Activated CD4-positive, CD25-positive, alpha-beta regulatory T cell (primary cell): ENCODE measurements around the gene PAX8.
"Not testable (repeated sequence)": the region's sequence is repeated elsewhere in the genome, so short reads cannot be mapped to it uniquely, and the experiment has no call there.

Experiments
- DNase-seq, 4 experiments: peaks; one replicate each; lab custom pipeline; 2025; lab: John Stamatoyannopoulos, UW

PAX8 gene

DNA sequence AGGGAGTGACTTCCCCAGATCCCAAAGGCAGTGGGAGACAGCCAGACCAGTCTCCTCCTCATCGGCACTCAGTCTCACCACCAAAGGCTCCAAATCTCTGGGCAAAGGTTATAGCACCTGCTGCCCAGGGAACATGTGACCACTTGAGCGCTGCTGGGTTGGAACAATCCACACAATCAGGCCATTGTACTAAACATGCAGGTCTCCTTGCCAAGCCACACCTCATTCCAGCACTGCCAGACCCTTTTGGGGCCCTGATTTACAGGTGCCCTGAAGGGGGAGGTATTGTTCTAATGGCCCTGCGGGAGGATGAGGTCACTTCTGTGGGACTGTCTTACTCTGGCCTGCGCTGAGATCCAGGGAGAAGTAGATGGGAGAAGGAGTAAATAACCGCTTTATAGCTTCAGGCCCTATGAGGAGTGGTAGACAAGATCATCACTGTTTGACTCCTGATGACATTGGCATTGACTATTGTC lies 10.0 kb upstream of the PAX8 start:
- DNase-seq = not testable (repeated sequence)

DNA sequence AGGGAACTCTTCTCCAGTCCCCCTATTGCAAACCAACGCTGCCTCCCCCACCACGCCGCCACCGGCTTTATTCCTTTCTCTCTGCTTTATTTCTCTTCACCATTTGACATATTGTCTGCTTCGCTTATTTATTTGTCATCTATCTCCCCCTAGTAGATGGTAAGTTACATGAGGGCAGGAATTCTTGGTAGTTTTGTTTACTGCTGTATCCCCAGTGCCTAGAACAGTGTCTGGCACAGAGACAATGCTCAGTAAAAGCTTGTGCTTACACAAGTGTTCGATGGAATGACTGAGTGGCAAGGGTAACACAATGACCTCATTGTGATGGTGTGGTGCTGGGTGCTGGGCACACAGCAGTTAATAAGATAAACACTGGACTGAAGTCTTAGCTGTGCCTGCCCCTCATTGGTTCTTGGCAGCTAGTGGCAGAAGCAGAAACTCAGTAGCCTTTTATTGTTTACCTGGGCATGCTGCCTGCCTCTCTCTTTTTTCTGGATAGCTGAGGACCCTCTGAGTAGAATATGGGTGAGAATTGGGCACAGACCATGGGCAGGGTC lies 9.5 kb upstream of the PAX8 start:
- not testable (repeated sequence) for DNase-seq

DNA sequence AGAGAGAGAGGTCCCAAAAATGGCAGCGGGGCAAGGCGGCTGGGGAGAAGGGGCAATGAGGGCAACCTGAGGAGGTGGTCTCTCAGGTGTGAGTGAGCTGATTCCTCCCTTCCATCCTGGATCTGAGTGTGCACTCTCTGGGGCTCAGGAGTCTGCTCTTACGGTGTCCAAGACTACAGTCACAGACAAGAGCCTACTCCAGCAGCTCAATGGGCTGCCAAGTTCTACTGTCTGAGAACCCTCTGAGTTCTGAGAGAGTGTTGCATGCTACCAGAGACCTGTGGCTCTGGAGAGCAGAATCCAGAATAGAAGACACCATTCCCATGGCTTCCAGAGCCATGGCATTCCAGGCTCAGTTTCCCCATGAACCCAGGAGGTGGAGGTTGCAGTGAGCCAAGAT lies 7.1 kb upstream of the PAX8 start:
- DNase-seq = no peak

DNA sequence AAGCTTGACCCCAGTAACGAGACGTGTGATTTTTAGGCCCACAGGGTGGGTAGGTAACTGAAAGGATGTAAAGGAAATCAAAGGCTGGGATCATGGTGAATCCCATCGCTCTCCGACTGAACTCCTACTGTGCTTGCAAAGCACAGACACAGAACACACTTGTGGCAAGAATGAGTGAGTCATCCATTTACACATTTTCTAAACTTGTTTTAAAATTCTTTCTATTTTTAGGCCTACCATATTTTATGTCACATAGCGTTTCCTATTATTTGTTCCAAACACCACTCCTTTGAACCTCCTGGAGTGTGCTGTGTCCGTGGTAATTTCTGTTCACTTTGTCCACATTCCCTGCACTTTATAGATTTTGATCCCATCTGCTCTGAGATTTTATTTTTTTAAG lies 6.3 kb upstream of the PAX8 start:
- not testable (repeated sequence) for DNase-seq

DNA sequence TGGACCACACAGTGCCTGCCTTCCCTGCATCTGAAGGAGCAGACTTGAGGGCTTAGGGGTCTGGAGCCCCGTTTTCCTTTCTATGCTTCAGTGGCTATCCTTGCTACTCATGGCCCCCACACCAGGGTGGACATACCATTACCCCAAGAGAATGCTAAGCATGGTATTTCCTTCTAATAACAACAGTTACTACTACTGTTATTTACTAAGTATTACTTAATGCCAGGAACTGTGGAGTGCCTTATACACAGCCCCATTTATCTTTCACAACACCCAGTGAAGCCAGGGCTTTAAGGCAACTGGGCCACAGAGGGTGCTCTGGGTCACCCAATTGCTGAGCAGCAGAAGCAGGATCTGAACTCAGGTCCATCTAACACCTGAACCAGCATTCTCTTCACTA lies 5.8 kb upstream of the PAX8 start:
- DNase-seq = no peak

DNA sequence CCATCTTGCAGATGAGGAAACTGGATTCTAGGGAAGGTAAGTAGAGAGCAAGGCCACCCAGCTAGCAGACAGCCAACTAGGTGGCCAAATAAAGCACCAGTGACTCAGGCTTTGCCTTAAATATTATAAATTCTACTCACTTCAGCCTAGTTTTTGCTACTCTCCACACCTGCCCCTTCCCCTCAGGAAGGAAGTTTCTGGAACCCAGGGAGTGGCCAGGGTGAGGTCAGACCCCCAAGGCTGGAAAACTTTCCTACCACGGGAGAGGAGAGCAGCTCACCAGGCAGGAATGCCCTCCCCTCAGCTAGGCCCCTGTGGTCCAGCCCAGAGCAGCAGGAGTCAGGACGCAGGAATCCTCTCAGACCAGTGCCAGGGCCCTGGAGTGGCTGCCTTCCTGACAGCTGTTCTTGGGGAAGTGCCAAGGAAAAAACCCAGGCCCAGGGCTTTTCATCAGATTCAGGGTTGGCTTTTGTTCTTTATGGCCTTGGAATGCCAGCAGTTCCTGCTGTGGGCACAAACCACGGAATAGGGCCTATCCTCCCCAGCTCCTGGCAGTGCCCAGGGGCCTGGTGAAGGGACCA lies 5.1 kb upstream of the PAX8 start:
- no peak for DNase-seq

DNA sequence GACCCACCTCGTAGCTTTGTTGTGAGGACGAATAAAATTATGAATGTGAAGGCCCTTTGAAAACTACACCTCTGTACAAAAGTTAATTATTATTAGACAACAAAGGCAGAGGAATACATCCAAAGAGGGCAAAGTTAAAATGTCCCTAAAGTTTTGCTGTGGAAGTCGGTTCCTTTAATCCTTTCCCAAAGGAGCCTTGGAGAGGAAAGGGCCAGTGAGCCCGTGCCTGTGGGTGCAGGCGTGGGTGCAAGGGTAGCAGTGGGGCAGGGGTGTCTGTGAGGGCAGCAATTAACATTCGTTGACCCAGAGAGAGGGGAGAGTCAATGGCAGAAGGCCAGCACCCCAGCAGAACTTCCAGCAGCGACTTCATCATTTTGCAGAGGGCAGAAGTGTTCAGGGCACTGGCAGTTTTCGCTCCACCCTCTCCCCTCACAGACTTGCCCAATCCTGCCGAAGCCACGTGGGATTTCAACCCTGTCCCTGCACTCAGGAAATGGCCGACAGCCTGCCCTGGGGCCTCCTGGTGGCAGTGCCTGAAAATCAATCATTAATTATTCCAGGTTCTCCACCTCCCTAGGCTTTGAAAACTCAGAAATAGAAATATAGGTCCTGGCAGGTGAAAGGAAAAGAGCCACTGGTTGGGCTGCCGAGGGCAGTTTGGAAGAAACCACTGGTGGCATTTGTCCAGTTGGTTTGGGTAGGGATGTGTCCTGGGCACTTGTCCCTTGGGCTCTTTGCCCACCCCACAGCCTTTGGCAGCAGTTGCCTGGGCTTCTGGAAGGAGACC lies 4.2 kb upstream of the PAX8 start:
- no peak for DNase-seq

DNA sequence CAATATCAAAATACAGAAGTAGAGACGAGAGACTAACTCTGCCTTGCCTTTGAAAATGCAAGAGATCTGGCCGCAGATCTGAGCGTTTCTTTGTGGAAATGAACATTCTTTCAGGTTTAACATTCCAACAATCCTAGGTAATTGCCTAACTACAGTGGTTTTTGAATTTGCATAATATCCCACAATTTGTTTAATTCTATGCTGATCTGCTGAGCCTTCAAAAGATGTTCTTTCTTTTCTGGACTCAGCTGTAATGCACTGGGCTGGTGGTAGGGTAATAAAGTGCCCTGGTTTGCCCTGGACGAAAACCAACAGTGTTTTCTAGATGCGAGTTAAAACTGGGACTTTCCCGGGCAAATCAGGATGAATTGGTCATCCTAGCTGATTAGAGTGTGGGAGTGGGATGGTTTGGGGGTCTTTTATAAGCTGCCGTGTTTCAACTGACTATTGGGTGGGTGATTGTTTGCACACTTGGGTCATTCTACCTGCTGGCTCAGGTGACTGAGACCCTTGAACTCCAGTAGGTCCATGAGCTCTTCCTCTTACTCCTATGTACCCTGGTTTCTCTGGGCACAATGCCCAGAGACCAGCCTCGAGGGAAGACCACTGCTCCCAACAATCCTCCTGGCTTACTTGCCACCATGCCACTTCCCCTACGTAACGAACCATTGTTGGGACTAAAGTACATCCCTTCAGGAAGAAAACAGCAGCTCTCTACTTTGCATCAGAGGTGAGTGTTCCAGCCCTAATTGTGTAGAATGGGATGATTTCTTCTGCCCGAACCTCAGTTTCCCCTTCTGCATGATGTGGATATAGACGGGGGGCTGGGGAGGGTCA lies 3.4 kb upstream of the PAX8 start:
- DNase-seq = no peak

DNA sequence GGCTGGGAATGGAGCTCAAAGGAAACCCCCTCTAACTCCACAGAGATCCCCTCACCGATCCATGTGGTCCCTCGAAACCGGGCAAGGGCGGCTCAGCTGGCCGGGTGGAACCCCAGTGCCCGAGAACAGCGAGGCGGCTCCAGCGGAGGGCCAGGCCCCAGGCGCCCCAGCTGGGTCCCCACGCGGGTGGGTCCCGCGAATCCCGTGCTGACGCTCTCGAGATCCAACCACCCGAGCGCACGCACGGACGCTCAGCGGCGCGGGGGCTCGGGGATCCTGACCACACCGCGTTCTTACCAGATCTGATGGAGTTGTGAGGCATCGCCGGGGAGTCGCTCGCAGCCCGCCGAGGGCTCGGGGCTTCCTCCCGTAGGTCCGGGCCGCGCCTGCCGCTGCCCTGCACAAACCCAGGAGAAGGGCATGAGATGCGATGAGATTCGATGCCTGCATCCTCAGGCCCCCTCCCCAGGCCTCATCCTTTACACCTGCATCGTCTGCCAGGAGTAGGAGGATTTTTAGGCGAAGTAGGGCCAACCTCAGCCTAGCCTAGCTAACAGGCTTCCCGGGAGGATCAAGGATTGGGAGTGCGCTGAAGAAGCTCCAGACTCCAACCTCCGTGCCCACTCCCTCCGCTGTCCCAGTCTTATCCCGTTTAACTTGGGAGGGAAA lies 514 bp downstream of the PAX8 start:
- DNase-seq = no peak

DNA sequence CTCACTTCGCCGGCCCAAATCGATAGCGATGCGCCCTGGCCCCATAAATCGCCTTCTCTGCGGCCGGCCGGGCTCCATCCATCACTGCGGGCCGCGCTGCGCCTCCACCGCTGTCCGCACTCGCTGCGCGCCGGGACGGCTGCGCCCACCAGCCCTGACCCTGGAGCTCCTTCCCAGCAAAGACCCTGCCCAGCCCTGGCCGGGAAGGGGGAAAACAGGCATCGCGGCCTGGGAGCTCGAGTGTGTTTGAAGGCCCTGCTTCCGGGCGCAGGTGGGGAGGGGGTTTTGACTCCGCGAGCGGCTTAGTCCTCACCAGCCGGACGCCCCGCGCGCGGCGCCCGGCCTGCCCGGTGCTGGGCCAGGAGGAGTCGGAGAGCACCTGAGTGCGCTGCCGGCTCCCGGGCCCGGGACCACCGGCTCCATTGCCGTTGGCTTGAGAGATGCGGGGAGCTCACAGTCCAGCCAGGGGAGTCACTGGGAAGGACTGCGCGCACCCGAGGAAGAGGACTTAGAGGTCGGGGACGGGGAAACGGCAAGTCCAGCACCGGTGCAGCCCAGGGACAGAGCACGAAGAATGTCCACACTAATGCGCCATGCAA lies 1.1 kb downstream of the PAX8 start:
- DNase-seq = no peak

DNA sequence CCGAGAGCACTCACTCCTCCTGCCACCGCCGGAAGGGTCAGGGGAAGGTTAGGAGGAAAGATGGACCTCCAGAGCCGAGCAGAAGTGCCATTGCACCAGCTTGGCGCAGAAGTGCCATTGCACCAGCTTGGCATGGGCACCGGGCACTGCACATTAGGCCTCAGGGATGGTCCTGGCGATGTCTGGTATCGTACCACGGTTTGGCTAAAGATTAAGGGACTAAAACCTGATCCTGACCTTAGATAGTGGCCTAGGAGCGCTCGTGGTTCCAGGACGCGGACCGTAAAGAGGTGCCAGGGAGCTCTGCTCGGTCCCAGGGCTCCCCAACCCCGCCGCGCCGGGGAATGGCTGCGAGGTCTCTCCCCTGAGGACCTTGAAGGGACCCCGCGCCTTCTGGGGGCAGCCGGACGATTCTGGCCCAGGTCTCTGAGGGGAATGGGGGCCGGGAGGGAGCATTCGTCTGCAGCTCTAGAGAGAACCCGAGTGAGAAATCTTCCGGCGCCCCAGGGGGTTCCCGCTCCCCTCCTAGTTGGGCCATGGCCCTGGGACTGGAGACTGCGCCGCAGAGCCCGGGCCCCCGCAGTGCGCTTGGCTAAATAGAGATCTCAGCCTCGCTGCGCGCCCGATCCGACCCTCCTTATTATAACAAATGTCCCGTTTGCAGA lies 1.8 kb downstream of the PAX8 start:
- no peak for DNase-seq

DNA sequence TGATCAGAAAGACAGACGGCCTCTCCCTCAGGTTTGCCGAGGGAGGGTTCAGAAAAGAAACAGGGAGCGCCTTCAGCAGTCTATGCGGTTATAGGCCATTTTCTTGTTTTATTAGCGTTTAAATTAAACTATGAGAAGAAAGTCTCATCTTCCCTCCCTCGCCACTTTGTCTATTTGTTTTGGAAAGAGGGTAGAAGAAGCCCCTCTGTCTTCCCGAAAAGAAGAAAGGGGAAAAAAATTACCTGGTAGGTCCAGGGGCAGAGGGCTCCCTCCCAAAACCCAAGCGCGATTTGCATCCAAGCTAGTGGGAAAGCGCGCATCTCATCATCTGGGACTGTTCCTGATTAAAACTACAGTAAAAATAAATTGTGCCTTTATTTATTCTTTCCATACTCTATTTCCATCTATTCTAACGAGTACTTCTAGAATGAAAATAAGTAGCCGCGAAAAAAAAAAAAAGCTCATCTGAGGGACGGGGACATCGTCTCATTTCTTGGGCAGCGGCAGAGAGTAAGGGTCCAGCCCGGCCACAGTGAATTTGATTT lies 2.4 kb downstream of the PAX8 start:
- DNase-seq = no peak

DNA sequence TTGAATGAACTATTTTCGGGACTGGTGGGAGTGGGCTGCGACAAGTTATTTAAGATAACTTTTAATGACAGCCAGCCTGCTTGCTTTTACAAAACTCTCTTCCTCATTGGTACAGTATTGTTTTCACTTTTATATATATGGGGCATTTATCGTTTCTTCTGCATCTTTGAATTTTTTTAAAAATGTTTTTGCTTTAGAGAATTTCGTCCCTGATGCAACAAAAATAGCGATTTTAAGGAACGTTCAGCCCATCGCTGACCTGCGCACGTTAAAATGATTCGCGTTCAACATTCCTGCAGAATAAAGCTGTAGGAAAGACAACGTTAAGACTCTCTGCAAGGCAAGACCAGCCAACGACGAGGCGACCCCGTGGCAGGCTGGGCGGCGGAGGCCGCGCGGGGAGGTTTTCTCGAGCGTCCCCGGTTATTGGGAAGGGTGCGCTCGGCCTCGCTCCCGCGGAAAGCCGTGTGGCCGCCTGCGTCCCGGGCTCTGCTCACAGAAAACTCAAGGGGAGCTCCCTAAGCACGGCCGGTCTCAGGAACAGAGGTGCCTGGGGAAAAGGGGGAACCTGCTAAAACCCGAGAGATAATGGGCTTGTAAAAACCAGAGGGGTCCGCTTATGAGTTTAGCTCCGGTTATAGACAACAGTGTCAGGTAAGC lies 3.0 kb downstream of the PAX8 start:
- DNase-seq = no peak

DNA sequence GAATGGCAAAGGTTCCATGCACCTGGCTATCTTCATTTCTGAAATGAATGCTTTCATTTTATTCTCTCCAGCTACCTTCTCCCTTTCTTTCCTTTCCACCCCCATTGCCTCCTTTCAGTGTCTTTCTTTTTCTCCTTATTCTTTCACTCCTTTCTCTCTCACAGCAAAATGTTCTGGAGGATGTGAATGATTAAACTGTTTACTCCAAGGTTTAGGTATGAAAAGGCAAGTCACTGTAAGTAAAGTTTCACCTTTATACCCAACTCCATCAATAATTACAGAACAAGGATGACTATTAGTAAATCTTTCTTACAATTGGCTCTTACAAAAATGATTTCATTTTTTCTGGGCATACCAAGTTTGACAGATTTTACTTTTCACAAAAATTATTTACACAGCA lies 4.3 kb downstream of the PAX8 start:
- no peak for DNase-seq

DNA sequence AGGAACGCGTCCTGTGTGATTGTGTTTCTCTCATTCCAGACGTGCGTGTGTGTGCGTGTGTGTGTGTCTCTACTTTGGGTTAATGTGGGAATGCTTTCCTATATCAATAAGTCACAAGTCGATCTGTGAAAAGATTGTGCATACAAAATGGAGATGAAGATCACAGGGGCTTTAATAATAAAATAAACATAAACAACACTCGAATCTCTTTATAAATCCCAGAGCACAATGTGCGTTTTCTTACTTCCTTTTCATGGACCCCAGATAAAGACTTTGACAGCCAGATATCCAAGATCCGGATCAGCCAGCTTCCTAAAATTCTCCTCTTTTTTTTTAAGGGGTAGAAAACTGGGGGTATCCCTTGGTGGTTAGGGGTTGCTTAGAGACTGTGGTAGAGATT lies 4.7 kb downstream of the PAX8 start:
- DNase-seq = no peak

DNA sequence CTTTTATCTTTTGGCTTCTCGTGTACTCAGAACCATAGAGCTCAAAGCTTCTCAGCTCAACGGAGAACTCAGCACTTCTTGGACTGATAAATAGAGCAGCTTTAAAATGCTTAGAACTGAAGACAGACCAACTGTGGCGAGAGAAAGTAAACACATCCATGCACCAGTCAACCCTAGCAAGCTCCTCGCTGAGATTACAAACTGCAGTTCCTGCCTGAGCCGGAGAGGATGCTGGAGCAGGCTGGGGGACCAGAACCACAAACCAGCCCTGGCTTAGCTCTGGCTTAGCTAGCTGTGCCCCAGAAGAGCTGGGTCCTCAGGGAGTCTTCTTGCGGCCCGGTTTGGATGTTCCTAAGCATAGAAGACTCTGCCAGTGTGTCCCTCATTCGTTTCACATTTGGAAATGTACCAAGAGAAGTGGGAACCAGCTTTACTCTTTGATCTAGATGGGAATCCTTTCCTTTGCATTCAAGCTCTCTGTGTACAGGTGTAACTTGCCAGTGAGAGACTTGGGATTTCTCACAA lies 5.6 kb downstream of the PAX8 start:
- DNase-seq = no peak

DNA sequence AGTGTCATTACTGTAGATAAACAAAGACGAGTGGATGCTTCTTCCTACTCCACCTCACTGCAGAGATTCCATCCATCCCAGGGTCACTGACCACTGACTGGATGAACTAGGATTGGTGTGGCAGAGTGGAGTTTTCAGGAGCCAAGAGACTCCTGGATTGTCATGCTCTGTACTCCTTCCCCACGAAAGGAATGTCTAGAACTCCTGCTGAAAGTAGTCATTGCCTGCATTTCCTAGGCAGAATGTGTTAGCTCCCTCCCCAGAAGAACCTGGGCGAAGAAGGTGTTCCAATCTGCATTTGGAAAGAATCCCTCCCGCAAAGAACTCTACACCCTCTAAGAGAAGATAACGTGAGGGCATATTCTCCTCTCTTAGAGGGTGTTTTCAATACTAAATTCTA lies 6.2 kb downstream of the PAX8 start:
- no peak for DNase-seq

DNA sequence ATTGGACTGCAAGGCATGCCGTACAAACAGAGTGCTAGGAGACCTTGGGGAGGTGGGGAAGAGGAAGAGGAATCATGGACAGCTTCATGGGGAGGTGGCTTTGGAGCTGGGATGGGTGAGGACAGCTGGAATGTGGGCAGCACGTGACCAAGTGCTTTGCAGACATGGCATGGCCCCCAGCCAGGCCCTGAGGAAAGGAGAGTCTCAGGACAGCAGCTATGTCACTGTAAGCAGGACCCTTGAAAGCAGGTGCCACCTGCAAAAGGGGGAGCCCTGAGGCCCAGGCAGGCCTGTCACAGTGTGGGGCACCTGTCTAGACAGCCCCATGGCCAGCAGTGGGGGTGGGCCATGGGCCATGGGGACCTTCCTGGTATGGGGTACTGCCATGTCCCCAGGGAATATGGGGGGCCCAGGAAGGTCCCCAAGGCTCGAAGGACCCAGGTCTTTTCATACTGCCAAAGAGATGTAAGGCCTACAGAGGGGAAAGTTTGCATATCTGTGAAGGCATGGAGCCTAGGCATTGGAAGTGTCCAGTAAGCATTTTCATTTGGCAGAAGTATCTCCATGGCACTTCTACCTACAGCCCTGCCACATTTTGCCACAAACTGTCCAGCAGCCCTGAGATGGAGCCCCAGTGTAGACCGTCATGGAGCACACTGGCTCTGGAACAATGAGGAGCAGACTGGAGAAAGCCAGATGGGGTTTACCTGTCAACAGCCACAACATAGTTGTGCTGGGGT lies 9.9 kb downstream of the PAX8 start:
- DNase-seq = no peak

DNA sequence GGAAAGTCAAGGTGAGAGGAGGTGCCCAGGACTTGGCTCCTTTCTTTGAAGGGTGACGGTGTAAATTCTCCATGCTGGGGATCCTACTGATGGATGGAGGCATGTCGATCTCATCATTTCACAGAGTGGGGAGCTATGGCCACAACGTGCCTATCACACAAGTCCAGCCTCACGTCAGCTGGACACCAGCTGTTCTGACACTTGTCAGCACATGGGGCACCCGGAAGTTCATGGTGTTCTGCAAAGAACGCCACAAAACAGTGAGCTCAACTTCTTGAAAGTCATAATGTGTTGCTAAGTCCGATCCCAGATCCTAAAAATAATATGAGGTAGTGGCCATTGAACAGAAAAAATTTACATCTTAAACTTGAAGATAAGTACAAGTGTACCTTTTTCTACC lies 12.3 kb downstream of the PAX8 start:
- no peak for DNase-seq
